Measurements from ENCODE around the gene MAN2A2.

The MAN2A2 gene

DNA sequence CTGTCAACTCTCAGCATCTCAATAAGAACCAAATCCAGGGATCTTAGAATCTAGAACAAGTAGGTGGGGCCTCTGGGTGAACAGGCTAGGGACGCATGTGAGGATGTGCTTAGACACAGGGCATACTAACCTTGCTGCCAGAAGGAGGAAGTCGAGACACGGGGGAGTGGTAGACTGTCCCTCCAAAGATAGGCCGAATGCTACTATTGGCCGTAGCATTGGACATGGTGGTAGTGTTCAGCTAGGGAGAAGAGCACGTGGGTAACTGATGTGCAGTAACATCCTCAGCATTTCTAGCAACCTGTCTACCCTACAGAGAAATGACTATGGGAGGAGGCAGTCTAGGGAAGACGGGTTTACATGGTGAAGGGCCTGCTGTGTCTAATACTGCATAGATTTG is 67.2 kb downstream of the MAN2A2 start:
- no peak for DNase-seq

DNA sequence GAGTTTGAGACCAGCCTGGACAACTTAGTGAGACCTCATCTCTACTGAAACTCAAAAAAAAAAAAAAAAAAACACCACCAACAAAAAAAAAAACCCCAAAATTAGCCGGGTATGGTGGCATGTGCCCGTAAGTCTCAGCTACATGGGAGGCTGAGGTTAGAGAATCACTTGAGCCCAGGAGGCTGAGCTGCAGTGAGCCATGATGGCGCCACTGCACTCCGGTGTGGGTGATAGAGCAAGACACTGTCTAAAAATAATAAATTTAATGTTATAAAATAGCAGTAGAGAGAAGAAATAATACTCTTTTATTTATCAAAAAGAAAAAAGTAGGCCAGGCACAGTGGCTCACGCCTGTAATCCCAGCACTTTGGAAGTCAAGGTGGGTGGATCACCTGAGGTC is 69.0 kb downstream of the MAN2A2 start:
- DNase-seq: no peak

Measured in NCI-H446 (cell line).